ENCODE results near the gene FGF4.

DNA sequence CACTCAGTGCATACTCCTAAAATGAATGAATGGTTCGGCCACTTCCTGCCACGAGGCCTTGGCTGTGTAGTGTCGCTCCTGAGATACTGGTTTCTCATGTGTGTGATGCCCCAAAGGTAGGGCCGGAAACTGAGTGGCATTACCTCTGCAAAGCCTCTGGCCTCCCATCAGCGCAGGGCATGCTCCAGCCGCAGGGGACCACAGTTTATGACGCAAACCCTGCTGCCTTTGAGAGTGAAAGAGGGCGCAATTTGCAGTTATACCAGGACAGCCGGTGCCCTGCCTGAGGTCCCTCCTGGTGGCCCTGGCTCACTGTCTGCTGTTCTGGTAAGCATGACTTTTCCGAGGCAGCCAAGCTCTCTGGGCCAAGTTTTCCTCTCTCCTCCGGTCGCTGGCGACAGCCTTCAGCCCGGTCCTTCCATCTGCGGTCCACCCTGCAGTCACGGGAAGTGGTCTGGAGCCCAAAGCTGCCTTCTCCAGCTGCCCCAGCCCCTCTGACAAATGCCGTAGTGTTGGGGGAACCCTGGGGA lies 46.4 kb upstream of the FGF4 start:
- TF ChIP-seq, protein P1, sequence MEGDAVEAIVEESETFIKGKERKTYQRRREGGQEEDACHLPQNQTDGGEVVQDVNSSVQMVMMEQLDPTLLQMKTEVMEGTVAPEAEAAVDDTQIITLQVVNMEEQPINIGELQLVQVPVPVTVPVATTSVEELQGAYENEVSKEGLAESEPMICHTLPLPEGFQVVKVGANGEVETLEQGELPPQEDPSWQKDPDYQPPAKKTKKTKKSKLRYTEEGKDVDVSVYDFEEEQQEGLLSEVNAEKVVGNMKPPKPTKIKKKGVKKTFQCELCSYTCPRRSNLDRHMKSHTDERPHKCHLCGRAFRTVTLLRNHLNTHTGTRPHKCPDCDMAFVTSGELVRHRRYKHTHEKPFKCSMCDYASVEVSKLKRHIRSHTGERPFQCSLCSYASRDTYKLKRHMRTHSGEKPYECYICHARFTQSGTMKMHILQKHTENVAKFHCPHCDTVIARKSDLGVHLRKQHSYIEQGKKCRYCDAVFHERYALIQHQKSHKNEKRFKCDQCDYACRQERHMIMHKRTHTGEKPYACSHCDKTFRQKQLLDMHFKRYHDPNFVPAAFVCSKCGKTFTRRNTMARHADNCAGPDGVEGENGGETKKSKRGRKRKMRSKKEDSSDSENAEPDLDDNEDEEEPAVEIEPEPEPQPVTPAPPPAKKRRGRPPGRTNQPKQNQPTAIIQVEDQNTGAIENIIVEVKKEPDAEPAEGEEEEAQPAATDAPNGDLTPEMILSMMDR (conservative IDR thresholded peaks at IDR 0.05): no peak
- no peak for TF ChIP-seq ZFX (IDR thresholded peaks at IDR 0.05)

Measured in C4-2B (cell line).